Thoracic aorta (tissue), 2 donors: ENCODE measurements around the gene TSPAN32. TPM values are rescaled to one million over a fixed set of nuclear protein-coding genes. Genes with fewer than 3 reads are reported as not detected.

Experiments
- ATAC-seq: fragments of 150-250 bp; one replicate; pipeline ENCODE4 v1.8.0; 2017; ENCODE audit warnings: low read depth; ENCODE audit not compliant: insufficient number of reproducible peaks, low FRiP score
- DNase-seq: peaks from one replicate; pipeline ENCODE4 v3.0.0-alpha.2; 2020; ENCODE audit warnings: low spot score
- H3K27ac ChIP-seq, 2 donors: fragments of 200-600 bp; sonication (generic); 1 replicate in 1 of 2; 2 replicates in 1 of 2; pipeline ENCODE4 v1.5.1; 2016; ENCODE audit warnings: mild to moderate bottlenecking in 2 of 2, moderate library complexity in 2 of 2
- H3K27me3 ChIP-seq: fragments of 200-600 bp; sonication (generic); replicated peaks from 2 replicates; pipeline ENCODE4 v1.6.0; 2016; ENCODE audit warnings: mild to moderate bottlenecking; ENCODE audit not compliant: insufficient read depth
- H3K36me3 ChIP-seq: fragments of 200-600 bp; sonication (generic); one replicate; pipeline ENCODE4 v1.5.1; 2016
- H3K4me1 ChIP-seq, 2 donors: fragments of 200-600 bp; sonication (generic); 1 replicate in 1 of 2; 2 replicates in 1 of 2; pipeline versions ENCODE4 v1.5.1 to v1.6.0; 2016; ENCODE audit warnings: low read depth in 2 of 2, mild to moderate bottlenecking in 1 of 2; ENCODE audit not compliant: control insufficient read depth in 1 of 2
- H3K4me3 ChIP-seq: fragments of 200-600 bp; sonication (generic); 2 replicates; pipeline ENCODE4 v1.5.1; 2016; ENCODE audit warnings: mild to moderate bottlenecking
- H3K9me3 ChIP-seq: fragments of 200-600 bp; sonication (generic); 2 replicates; pipeline ENCODE4 v1.5.1; 2016
- total RNA-seq, 2 donors: library from RNA; depleted of rRNA; stranded (reverse); fragments of >200 nt; gene quantifications; one replicate each; pipeline versions ENCODE4 v1.1.0 to v1.2.3, GENCODE V29; 2016
- TF ChIP-seq, protein P1 (sequence below): fragments of 200-600 bp; sonication (generic); IDR thresholded peaks from one replicate; pipeline ENCODE4 v1.5.1; 2019; ENCODE audit warnings: antibody characterized with exemption

Gene TSPAN32
- total RNA-seq, 2 donors from 2014 or later: 2.5 to 6.9 TPM

DNA sequence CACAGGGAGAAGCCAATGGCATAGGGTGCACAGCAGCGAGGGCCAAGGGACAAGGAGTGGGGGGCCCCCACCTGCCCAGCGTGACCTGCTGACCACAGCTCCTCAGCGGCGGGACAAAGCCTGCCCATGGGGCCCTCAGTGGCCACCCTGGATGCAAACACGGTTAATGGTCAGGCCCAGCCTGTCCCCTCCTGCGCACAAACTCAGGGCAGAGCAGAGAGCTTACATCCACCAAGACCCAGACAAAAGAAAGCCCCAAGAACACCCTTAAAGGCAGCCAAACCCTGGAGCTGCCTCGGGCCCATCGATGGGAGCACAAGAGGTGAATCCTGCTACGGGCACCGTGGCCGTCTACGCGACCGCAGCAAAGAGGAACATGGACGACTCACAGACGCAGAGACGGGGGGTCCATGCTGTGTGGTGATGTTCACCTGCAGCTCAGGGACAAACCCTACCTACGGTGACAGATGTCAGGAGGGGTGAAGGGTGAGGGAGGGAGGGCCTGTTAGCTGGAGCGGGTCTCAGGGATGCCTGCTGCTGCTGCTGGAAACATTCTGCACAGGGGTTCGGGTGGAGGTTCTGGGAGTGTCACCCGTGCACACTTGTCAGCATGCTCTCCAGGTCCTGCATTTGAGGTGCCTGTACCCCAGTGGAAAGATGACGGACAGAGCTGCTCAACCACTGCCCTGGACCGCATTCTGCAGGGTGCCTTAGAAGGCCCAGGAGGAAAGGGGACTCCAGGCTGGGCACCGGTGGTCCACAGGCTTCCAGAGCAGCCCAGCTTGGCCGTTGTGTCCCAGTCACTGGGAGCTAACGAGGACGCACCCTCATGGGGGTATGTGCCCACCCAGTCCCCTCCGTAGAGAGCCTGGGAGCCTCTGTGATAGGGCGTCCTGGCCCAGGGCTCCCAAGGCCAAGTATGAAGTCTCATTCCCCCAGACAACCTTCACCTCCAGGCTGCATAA, 43.0 kb upstream of the TSPAN32 start:
- DNase-seq (no peak), ATAC-seq (no peak)
- H3K4me1 ChIP-seq: no peaks in the 10 kb centered on the region
- no peak overlapping the region for H3K4me3 ChIP-seq
- no peaks in the 10 kb centered on the region for H3K36me3 ChIP-seq
- TF ChIP-seq, protein P1, sequence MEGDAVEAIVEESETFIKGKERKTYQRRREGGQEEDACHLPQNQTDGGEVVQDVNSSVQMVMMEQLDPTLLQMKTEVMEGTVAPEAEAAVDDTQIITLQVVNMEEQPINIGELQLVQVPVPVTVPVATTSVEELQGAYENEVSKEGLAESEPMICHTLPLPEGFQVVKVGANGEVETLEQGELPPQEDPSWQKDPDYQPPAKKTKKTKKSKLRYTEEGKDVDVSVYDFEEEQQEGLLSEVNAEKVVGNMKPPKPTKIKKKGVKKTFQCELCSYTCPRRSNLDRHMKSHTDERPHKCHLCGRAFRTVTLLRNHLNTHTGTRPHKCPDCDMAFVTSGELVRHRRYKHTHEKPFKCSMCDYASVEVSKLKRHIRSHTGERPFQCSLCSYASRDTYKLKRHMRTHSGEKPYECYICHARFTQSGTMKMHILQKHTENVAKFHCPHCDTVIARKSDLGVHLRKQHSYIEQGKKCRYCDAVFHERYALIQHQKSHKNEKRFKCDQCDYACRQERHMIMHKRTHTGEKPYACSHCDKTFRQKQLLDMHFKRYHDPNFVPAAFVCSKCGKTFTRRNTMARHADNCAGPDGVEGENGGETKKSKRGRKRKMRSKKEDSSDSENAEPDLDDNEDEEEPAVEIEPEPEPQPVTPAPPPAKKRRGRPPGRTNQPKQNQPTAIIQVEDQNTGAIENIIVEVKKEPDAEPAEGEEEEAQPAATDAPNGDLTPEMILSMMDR: no peak
- H3K27me3 ChIP-seq: no peaks in the 10 kb centered on the region
- H3K9me3 ChIP-seq: no peaks in the 10 kb centered on the region
- H3K27ac ChIP-seq: no peak overlapping the region

DNA sequence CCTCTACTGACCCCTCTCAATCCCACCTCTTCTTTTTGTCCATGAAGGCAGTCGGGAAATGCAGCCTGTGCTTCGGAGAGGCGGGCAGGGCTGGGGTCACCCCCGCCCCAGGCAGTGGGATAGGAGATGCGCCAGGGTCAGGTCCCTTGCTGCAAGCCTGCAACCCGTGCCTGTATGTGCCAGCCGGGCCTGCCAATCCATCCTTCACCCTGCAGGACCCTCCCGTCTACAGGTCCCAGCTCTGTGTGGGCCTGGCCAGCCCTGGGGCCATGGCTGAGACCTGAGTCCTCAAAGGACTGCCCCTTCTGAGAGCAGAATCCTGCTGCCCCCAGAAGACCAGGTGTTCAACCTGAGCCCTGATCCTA, 42.4 kb upstream of the TSPAN32 start:
- Histone ChIP-seq H3K36me3 (no peaks in the 10 kb centered on the region), H3K4me3 (no peak overlapping the region), H3K27me3 (no peaks in the 10 kb centered on the region), H3K27ac (no peak overlapping the region), H3K4me1 (no peaks in the 10 kb centered on the region), H3K9me3 (no peaks in the 10 kb centered on the region)
- TF ChIP-seq, protein P1: no peak
- ATAC-seq (no peak), DNase-seq (no peak)

DNA sequence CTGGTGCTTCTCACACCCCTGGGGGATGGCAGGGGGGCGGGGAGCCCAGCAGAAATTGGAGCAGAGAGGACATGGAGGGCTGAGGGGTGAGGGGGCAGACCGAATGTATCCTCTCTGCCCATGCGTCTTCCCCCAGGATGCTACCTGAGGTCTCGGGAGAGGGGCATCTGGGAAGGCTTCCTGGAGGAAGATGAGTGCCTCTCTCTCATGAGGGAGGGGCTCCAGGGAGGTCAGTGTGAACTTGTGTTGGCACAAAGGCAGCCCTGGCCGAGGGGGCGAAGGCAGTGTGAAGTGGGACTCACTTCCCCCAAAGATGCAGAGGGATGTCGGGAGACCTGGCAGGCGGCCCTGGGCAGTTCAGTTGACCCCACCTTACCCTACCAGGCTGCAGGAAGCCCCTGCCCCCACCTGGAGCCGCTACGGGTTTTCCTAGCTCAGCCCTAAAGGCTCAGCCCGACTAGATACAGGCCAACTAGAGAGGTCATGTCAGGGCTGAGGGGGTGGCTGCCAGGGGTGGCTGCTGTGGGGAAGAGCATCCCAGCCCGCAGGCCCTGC, 41.8 kb upstream of the TSPAN32 start:
- TF ChIP-seq, protein P1: no peak
- Histone ChIP-seq H3K36me3 (no peaks in the 10 kb centered on the region), H3K4me3 (no peak overlapping the region), H3K4me1 (no peaks in the 10 kb centered on the region), H3K27ac (no peak overlapping the region), H3K27me3 (no peaks in the 10 kb centered on the region), H3K9me3 (no peaks in the 10 kb centered on the region)
- ATAC-seq (no peak), DNase-seq (no peak)

DNA sequence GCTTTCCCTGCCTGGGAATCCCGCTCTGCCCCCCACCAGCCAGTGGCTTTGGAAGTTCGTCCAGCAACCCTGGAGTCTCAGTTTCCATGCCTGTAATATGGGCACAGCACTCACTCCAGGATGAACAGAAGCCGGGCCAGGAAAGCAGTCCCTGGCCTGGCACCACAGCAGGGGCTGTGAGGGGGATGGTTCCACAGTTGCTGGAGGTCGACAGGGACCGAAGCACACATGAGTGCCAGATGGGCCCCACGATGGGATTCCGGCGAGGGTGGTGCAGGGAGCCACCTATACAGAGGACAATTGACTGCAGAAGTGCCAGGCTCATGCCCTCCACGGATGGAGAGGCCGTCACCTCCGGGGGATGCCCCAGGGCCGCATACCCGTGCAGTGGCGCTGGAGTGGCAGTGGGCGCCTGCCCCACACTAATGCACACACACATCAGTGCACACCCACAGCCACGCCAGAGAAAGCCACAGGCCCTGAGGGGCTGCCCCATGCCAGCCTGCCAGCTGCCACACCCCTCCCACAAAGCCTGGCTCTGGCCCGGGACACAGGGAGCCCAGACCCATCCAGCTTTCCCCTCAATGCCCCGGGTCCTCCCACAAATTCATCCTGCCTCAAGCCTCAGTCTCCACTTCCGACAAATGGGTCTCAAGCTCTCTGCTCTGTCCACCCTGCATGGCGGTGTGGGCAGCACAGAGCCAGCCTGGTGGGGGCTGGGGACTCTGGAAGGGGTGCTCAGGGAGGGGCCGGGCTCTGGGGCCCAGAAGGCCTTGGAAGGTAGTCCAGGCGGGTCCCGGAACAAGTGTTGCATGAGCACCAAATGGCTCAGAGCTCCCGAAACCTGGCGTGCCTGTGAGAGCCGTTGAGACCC, 41.1 kb upstream of the TSPAN32 start:
- ATAC-seq: no peak
- Histone ChIP-seq H3K9me3 (no peaks in the 10 kb centered on the region), H3K4me3 (no peak overlapping the region), H3K27ac (no peak overlapping the region), H3K4me1 (no peaks in the 10 kb centered on the region), H3K36me3 (no peaks in the 10 kb centered on the region), H3K27me3 (no peaks in the 10 kb centered on the region)
- DNase-seq: no peak
- TF ChIP-seq, protein P1: no peak
